ENCODE measurements around the gene ARL13B. TPM values are rescaled to one million over a fixed set of nuclear protein-coding genes. Genes with fewer than 3 reads are reported as not detected.

Gene ARL13B
- total RNA-seq, 1 donor from 2014 or later: 9.2 TPM

DNA sequence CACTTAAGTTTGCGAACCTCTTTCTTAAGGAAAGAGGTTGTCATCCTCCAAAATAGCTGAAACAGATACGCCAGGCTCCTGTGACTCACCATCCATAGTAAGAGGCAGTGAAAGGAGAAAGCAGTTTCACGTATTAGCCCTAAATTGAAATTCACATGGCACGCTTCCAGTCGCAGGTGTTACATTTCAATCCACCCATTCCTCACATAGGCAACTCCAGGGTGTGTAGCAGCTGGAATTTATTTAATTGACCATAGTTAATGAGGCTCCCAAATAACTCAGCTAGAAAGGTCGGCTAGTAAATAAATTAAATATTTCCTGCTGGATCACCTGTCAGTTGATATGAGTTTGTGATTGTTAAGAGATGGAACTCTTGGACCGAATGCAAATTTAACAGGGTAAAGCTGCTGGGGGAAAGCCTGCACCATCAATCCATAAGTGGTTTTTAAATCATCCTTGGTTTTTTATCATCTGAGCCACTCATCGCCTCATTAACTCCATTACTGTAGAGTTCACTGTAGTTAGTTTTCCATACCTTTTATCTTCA, 102.5 kb downstream of the ARL13B start:
- no peak for DNase-seq (ENCODE audit: low spot score)
- intact Hi-C loops (cut with DNase I): no loop called here

DNA sequence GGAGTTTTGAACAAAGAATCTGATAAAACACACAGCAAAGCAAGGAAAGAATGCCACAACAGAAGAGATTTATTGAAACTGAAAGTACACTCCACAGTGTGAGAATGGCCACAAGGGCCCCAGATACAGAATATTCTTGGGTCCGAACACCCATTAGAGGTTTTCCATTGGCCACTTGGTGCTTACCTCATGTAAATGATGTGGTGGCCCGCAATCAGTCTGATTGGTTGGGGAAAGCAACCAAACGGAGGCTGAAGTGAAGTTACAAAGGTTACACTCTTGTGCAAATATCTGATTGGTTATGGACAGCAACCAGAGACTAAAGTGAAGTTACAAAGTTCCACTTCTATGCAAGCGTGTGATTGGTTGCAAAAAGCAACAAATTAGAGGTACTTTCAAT, 103.3 kb downstream of the ARL13B start:
- intact Hi-C loops (cut with DNase I): no loop called here
- DNase-seq (ENCODE audit: low spot score): no peak

GRCh38 chr3:94089126-94089525, 109.2 kb downstream of the ARL13B start:
- intact Hi-C loops (cut with DNase I): no loop called here
- no peak for DNase-seq (ENCODE audit: low spot score)

DNA sequence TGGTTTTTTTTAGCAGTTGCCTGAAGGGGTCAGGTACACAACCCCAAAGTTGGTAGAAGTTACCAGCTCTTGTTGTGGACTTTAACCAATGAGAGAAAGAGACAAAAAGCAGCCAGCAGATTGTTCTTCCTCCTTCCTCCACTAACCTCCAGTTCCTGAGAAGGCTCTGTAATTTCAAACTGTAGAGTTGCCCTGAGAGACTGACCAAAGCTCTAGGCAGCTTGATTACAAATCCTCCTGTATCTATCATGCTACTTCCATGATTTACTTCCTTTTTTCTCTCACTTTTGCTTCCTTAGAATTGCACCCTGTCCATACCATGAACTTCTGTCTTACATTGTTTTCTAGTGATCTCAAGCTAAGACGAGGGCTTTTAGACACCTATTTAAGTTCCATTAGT, 112.1 kb downstream of the ARL13B start:
- DNase-seq (ENCODE audit: low spot score): no peak
- intact Hi-C loops (cut with DNase I): no loop called here

DNA sequence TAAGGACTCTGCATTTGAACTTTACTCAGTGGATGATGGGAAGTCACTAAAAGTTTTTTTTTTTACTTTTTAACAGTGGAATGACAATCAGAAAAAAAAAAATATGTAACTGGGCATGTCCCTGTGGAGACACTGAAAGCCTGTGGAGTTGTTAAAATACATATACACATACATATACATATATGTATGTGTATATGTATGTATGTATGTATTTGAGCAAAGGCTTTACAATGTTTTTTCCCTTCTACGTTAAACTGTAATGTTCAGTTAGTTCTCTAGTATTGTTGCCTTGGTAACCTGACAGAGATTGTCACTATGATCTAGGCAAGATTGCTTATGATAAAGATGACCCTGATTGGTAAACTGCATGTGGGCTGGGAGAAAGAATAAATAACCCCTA, 113.2 kb downstream of the ARL13B start:
- intact Hi-C loops (cut with DNase I): no loop called here
- DNase-seq (ENCODE audit: low spot score): no peak

DNA sequence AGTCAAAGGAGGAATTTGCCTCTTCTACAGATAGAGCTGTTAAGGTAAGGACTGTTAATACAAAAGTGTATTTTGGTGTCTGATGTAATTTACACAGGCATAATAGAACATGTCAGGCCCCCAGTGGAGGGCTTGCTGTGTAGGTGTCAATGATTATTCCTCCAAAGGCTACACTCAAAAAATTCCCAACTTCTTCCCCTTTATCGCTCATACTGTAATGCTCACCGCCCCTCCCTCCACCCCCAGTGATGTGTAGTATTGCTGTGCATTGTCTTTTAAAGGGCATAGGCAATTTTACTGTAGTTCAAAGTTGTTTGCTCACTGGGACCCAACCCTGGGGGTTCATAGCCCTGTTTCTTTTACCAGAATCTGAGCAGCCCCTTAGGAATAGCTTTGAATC, 115.2 kb downstream of the ARL13B start:
- no peak for DNase-seq (ENCODE audit: low spot score)
- intact Hi-C loops (cut with DNase I): no loop called here

- no peak for DNase-seq (ENCODE audit: low spot score)
- intact Hi-C loops (cut with DNase I): no loop called here
These were observed 118.5 kb downstream of the ARL13B start for GRCh38 chr3:94098452-94098851.

GRCh38 chr3:94099311-94099710, 119.4 kb downstream of the ARL13B start:
- DNase-seq (ENCODE audit: low spot score): no peak
- intact Hi-C loops (cut with DNase I): no loop called here

DNA sequence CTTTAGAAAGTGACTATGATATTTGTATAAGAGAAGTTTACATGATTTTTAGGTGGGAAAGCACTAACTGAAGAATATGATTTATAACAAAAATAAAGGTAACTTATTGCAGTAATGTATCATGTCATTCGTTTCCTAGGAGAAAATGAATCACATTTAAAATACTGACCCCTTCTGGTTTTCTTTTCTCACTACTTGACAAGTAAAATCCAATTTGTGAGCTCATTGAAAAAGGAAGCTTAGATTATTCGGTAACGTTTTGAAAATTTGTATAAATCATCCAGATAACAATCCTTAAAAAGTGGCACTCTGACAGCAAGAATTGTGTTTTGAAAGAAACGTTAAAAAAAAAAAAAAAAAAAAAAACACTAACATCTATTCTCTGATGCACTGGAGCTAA, 121.9 kb downstream of the ARL13B start:
- DNase-seq (ENCODE audit: low spot score): no peak
- intact Hi-C loops (cut with DNase I): no loop called here

Other genes with a start within 250 kb of the ARL13B start
- gene PROS1, start 6.3 kb upstream of the ARL13B start, total RNA-seq: 275 TPM
- gene STX19, start 48.4 kb downstream of the ARL13B start, total RNA-seq: not detected
- 3.4 TPM for gene DHFR2, start 82.8 kb downstream of the ARL13B start, total RNA-seq
- 6.8 TPM for gene NSUN3, start 82.9 kb downstream of the ARL13B start, total RNA-seq

Data from cardiac septum (tissue), 1 donor.